ENCODE results near the gene TRPV2.

DNA sequence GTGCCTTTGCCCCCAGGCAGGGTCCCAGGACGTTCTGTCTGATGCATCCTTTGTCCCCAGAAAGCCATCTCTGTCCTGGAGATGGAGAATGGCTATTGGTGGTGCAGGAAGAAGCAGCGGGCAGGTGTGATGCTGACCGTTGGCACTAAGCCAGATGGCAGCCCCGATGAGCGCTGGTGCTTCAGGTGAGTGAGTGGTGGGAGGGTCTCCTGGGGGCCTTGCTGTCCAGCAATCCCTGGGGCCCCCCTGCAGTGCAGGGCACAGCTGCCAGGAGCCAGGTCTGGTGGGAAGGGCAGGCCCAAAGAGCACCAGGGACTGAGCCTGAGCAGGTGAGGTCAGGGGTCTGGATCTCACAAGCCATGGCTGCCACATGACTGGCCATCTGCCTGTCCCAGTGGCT, 18.1 kb downstream of the TRPV2 start:
- TF ChIP-seq, protein P1, sequence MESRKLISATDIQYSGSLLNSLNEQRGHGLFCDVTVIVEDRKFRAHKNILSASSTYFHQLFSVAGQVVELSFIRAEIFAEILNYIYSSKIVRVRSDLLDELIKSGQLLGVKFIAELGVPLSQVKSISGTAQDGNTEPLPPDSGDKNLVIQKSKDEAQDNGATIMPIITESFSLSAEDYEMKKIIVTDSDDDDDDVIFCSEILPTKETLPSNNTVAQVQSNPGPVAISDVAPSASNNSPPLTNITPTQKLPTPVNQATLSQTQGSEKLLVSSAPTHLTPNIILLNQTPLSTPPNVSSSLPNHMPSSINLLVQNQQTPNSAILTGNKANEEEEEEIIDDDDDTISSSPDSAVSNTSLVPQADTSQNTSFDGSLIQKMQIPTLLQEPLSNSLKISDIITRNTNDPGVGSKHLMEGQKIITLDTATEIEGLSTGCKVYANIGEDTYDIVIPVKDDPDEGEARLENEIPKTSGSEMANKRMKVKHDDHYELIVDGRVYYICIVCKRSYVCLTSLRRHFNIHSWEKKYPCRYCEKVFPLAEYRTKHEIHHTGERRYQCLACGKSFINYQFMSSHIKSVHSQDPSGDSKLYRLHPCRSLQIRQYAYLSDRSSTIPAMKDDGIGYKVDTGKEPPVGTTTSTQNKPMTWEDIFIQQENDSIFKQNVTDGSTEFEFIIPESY (IDR thresholded peaks at IDR 0.05) = no peak
- TF ChIP-seq, protein P2, sequence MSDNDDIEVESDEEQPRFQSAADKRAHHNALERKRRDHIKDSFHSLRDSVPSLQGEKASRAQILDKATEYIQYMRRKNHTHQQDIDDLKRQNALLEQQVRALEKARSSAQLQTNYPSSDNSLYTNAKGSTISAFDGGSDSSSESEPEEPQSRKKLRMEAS (IDR thresholded peaks at IDR 0.05) = no peak
- TF ChIP-seq, protein P3, sequence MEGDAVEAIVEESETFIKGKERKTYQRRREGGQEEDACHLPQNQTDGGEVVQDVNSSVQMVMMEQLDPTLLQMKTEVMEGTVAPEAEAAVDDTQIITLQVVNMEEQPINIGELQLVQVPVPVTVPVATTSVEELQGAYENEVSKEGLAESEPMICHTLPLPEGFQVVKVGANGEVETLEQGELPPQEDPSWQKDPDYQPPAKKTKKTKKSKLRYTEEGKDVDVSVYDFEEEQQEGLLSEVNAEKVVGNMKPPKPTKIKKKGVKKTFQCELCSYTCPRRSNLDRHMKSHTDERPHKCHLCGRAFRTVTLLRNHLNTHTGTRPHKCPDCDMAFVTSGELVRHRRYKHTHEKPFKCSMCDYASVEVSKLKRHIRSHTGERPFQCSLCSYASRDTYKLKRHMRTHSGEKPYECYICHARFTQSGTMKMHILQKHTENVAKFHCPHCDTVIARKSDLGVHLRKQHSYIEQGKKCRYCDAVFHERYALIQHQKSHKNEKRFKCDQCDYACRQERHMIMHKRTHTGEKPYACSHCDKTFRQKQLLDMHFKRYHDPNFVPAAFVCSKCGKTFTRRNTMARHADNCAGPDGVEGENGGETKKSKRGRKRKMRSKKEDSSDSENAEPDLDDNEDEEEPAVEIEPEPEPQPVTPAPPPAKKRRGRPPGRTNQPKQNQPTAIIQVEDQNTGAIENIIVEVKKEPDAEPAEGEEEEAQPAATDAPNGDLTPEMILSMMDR (IDR thresholded peaks at IDR 0.05; ENCODE audit: low read depth, low read length, missing input control) = no peak
- no peak for TF ChIP-seq RAD21 (IDR thresholded peaks at IDR 0.05)
